NT2/D1 (cell line): ENCODE results near the gene NT5DC3.
"Not testable (repeated sequence)": the region's sequence is repeated elsewhere in the genome, so short reads cannot be mapped to it uniquely, and the experiment has no call there.

ENCODE experiments used
- DNase-seq: peaks from one replicate; pipeline ENCODE4 v3.0.0-alpha.2; 2011; ENCODE audit warnings: low read depth, low spot score
- H3K27me3 ChIP-seq: 2 replicates; pipeline ENCODE4 v1.6.0; 2011; ENCODE audit warnings: mild to moderate bottlenecking; ENCODE audit not compliant: insufficient read length, insufficient read depth
- H3K36me3 ChIP-seq: 2 replicates; pipeline ENCODE4 v1.6.1; 2011; ENCODE audit warnings: mild to moderate bottlenecking, low read length, mixed read lengths; ENCODE audit not compliant: insufficient read depth, insufficient read length
- H3K4me1 ChIP-seq: 2 replicates; pipeline ENCODE4 v1.5.1; 2011; ENCODE audit not compliant: insufficient read depth, insufficient read length
- H3K4me3 ChIP-seq: 2 replicates; pipeline ENCODE4 v1.5.1; 2011; ENCODE audit warnings: low read depth; ENCODE audit not compliant: insufficient read length
- H3K9ac ChIP-seq: 2 replicates; pipeline ENCODE4 v1.6.0; 2011; ENCODE audit warnings: low read depth; ENCODE audit not compliant: insufficient read length
- H3K9me3 ChIP-seq: 2 replicates; pipeline ENCODE4 v1.5.1; 2011; ENCODE audit warnings: mild to moderate bottlenecking, low read length; ENCODE audit not compliant: insufficient read depth
- SUZ12 ChIP-seq: IDR thresholded peaks from 2 replicates; pipeline ENCODE4 v1.6.1; 2011; ENCODE audit not compliant: insufficient read length, insufficient read depth; ENCODE audit errors: extremely low read depth
- YY1 ChIP-seq: IDR thresholded peaks from 2 replicates; pipeline ENCODE4 v1.6.1; 2011; ENCODE audit not compliant: insufficient read length, insufficient read depth
- ZNF274 ChIP-seq: IDR thresholded peaks from 2 replicates; pipeline ENCODE4 v1.6.1; 2011; ENCODE audit warnings: mild to moderate bottlenecking, low read depth, low read length

NT5DC3 gene

GRCh38 chr12:103836345-103836744 is 4.7 kb downstream of the NT5DC3 start:
- H3K9me3 ChIP-seq = peaks cover 6% of the 10 kb centered on the region; the same call in 1 of the 2 replicates
- no peaks in the 10 kb centered on the region for H3K27me3 ChIP-seq
- no peak overlapping the region for H3K4me3 ChIP-seq
- peaks cover 9% of the 10 kb centered on the region for H3K36me3 ChIP-seq
- TF ChIP-seq SUZ12 = no peak
- no peak for TF ChIP-seq YY1
- TF ChIP-seq ZNF274 = no peak
- no peak for DNase-seq
- H3K4me1 ChIP-seq = peaks cover 4% of the 10 kb centered on the region
- no peak overlapping the region for H3K9ac ChIP-seq

DNA sequence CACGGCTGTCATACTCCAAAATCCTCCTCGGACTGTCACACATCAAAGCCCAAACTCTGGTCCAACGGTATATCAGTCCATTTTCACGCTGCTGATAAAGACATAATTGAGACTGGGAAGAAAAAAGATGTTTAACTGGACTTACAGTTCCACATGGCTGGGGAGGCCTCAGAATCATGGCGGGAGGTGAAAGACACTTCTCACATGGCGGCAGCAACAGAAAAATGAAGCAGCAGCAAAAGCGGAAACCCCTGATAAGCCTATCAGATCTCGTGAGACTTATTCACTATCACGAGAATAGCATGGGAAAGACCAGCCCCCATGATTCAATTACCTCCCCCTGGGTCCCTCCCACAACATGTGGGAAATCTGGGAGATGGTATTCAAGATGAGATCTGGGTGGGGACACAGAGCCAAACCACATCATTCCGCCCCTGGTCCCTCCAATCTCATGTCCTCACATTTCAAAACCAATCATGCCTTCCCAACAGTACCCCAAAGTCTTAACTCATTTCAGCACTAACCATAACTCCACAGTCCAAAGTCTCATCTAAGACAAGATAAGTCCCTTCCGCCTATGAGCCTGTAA is 5.2 kb downstream of the NT5DC3 start:
- not testable (repeated sequence) for H3K36me3 ChIP-seq, H3K9ac ChIP-seq, H3K4me1 ChIP-seq, H3K4me3 ChIP-seq, DNase-seq, H3K27me3 ChIP-seq
- peaks cover 11% of the 10 kb centered on the region; the same call in 1 of the 2 replicates for H3K9me3 ChIP-seq

DNA sequence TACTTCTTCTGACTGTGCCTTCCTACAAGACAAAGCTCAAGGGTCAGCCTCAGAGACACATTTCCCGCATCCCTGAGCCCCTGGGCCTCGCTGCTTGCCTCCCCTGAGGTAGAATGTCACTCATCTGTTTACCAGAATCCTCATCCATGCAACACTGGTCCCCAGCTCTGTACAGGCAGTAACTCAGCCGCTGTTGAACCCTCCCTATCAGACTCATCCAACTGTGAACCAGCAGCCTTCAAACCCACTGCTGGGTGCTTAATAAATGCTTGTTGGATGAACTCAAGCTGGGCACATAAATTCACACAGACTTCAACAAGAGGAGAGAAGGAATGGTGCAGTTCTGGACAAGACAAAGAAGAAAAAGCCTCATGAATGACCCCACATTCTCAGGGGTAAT is 6.1 kb downstream of the NT5DC3 start:
- H3K9ac ChIP-seq = no peak overlapping the region
- TF ChIP-seq ZNF274 = no peak
- no peak for TF ChIP-seq YY1
- TF ChIP-seq SUZ12 = no peak
- peaks cover 4% of the 10 kb centered on the region for H3K4me1 ChIP-seq
- H3K4me3 ChIP-seq = no peak overlapping the region
- no peak for DNase-seq
- H3K36me3 ChIP-seq = peaks cover 9% of the 10 kb centered on the region
- H3K27me3 ChIP-seq = no peaks in the 10 kb centered on the region
- H3K9me3 ChIP-seq = peaks cover 13% of the 10 kb centered on the region; the same call in 1 of the 2 replicates

- peaks cover 13% of the 10 kb centered on the region; the same call in 1 of the 2 replicates for H3K9me3 ChIP-seq
- H3K27me3 ChIP-seq = no peaks in the 10 kb centered on the region
- no peak for DNase-seq
- H3K9ac ChIP-seq = no peak overlapping the region
- H3K36me3 ChIP-seq = peaks cover 9% of the 10 kb centered on the region
- H3K4me3 ChIP-seq = no peak overlapping the region
- peaks cover 4% of the 10 kb centered on the region for H3K4me1 ChIP-seq
- TF ChIP-seq SUZ12 = no peak
- TF ChIP-seq YY1 = no peak
- TF ChIP-seq ZNF274 = no peak
These were observed 7.1 kb downstream of the NT5DC3 start for GRCh38 chr12:103833891-103834290.

DNA sequence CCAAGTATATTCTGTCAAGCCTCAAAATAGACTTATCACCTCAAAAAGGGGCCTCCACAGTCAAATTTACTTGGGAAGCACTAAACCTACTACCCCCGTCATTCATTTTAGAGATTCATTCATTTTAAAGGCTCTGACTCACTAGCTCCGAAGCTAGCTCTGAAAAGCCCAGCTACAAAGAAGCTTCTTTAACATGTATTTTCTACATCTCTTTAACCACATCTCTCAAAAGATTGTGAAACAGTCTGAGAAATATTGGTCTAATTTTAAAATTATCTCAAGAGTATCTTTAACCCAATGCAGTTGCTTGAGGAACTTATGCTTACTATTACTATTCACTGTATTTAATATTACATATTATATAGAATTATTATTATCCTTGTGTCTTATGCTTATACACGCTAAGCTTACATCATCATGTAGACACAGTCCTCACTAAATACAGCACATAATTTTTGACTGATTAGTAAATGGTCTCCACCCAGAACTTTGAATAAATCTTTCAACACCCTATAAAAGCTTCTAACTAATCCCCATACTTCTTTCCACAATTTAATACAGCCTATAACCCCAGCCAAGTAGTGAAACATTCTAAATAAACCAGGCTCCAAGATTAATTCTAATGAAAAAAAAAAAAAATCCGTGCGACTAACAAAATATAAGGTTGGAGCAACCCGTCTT is 7.8 kb downstream of the NT5DC3 start:
- H3K36me3 ChIP-seq = peaks cover 9% of the 10 kb centered on the region
- no peaks in the 10 kb centered on the region for H3K27me3 ChIP-seq
- no peak for TF ChIP-seq YY1
- TF ChIP-seq SUZ12 = no peak
- no peak for TF ChIP-seq ZNF274
- H3K4me1 ChIP-seq = peaks cover 4% of the 10 kb centered on the region
- H3K4me3 ChIP-seq = no peak overlapping the region
- H3K9ac ChIP-seq = no peak overlapping the region
- H3K9me3 ChIP-seq = peaks cover 12% of the 10 kb centered on the region; the same call in 1 of the 2 replicates
- DNase-seq = no peak

GRCh38 chr12:103832048-103832997 is 8.7 kb downstream of the NT5DC3 start:
- peaks cover 8% of the 10 kb centered on the region; the same call in 1 of the 2 replicates for H3K9me3 ChIP-seq
- TF ChIP-seq ZNF274 (no peak), YY1 (no peak)
- no peaks in the 10 kb centered on the region for H3K27me3 ChIP-seq
- DNase-seq = no peak
- no peak overlapping the region for H3K4me3 ChIP-seq
- H3K9ac ChIP-seq = no peak overlapping the region
- peaks cover 9% of the 10 kb centered on the region for H3K36me3 ChIP-seq
- H3K4me1 ChIP-seq = peaks cover 4% of the 10 kb centered on the region
